SK-N-SH treated with all-trans-retinoic acid at 6 μM for 48 hours (cell line): Measurements from ENCODE around the gene OR6K2.

ENCODE experiments used
- ATAC-seq: fragments of 200-7000 bp; cut with Tn5 transposase; 3 replicates; pipeline ENCODE4 v1.9.1; 2020; ENCODE audit warnings: mild to moderate bottlenecking, moderate library complexity
- ARNTL ChIP-seq: fragments of 450-650 bp; formaldehyde crosslinking; IDR thresholded peaks from 2 replicates; pipeline ENCODE4 v1.5.0; 2020; ENCODE audit warnings: low read depth, mild to moderate bottlenecking, moderate library complexity, borderline replicate concordance
- BACH2 ChIP-seq: fragments of 250-450 bp; sonication (Bioruptor Pico); IDR thresholded peaks from 2 replicates; pipeline ENCODE4 v1.9.0; 2021; ENCODE audit warnings: mild to moderate bottlenecking, borderline replicate concordance
- CREB5 ChIP-seq: fragments of 250-450 bp; sonication (Bioruptor Pico); IDR thresholded peaks from 2 replicates; pipeline ENCODE4 v1.5.1; 2020; ENCODE audit warnings: low read depth, mild to moderate bottlenecking, moderate library complexity
- CSDC2 ChIP-seq: fragments of 250-450 bp; sonication (Bioruptor Pico); IDR thresholded peaks from 2 replicates; pipeline ENCODE4 v1.5.0; 2020; ENCODE audit warnings: mild to moderate bottlenecking, moderate library complexity
- CSRNP3 ChIP-seq: fragments of 250-450 bp; sonication (Bioruptor Pico); IDR thresholded peaks from 2 replicates; pipeline ENCODE4 v1.5.1; 2021; ENCODE audit warnings: mild to moderate bottlenecking, moderate library complexity
- ESRRG ChIP-seq: fragments of 250-450 bp; sonication (Bioruptor Pico); IDR thresholded peaks from 2 replicates; pipeline ENCODE4 v1.6.1; 2021; ENCODE audit warnings: mild to moderate bottlenecking
- GLIS3 ChIP-seq: fragments of 250-450 bp; sonication (Bioruptor Pico); IDR thresholded peaks from 2 replicates; pipeline ENCODE4 v1.5.0; 2020; ENCODE audit warnings: mild to moderate bottlenecking, moderate library complexity
- ISL1 ChIP-seq: fragments of 250-450 bp; sonication (Bioruptor Pico); IDR thresholded peaks from 2 replicates; pipeline ENCODE4 v2.1.2; 2022; ENCODE audit warnings: mild to moderate bottlenecking, moderate library complexity
- PATZ1 ChIP-seq: fragments of 250-450 bp; sonication (Bioruptor Pico); IDR thresholded peaks from 2 replicates; pipeline ENCODE4 v1.8.0; 2020; ENCODE audit warnings: mild to moderate bottlenecking, moderate library complexity, borderline replicate concordance
- POU6F1 ChIP-seq: fragments of 250-450 bp; sonication (Bioruptor Pico); IDR thresholded peaks from 2 replicates; pipeline ENCODE4 v1.8.0; 2021; ENCODE audit warnings: low read depth, mild to moderate bottlenecking, moderate library complexity, borderline replicate concordance
- PPARA ChIP-seq: fragments of 250-450 bp; sonication (Bioruptor Pico); IDR thresholded peaks from 2 replicates; pipeline ENCODE4 v1.5.0; 2020; ENCODE audit warnings: mild to moderate bottlenecking, borderline replicate concordance
- RARB ChIP-seq: fragments of 250-450 bp; sonication (Bioruptor Pico); IDR thresholded peaks from 2 replicates; pipeline ENCODE4 v1.8.0; 2021; ENCODE audit warnings: mild to moderate bottlenecking, moderate library complexity
- SNAI2 ChIP-seq: fragments of 250-450 bp; sonication (Bioruptor Pico); IDR thresholded peaks from 2 replicates; pipeline ENCODE4 v1.5.0; 2020; ENCODE audit warnings: mild to moderate bottlenecking, moderate library complexity
- TCF4 ChIP-seq: fragments of 250-450 bp; sonication (Bioruptor Pico); IDR thresholded peaks from 2 replicates; pipeline ENCODE4 v1.8.0; 2021; ENCODE audit warnings: mild to moderate bottlenecking, moderate library complexity, borderline replicate concordance
- TOX ChIP-seq: fragments of 250-450 bp; sonication (Bioruptor Pico); IDR thresholded peaks from 2 replicates; pipeline ENCODE4 v1.8.0; 2021; ENCODE audit warnings: mild to moderate bottlenecking, moderate library complexity, borderline replicate concordance
- ZC3H10 ChIP-seq: fragments of 250-450 bp; sonication (Bioruptor Pico); IDR thresholded peaks from 2 replicates; pipeline ENCODE4 v1.5.1; 2021; ENCODE audit warnings: mild to moderate bottlenecking, moderate library complexity
- ZFP3 ChIP-seq: fragments of 250-450 bp; sonication (Bioruptor Pico); IDR thresholded peaks from 2 replicates; pipeline ENCODE4 v1.5.0; 2020; ENCODE audit warnings: mild to moderate bottlenecking, moderate library complexity
- ZFP30 ChIP-seq: fragments of 450-650 bp; formaldehyde crosslinking; IDR thresholded peaks from 2 replicates; pipeline ENCODE4 v1.5.0; 2022; ENCODE audit warnings: mild to moderate bottlenecking, moderate library complexity
- ZNF565 ChIP-seq: fragments of 450-650 bp; formaldehyde crosslinking; conservative IDR thresholded peaks from 2 replicates; pipeline ENCODE4 v1.5.0; 2020; ENCODE audit warnings: low read depth, mild to moderate bottlenecking, moderate library complexity
- ZNF70 ChIP-seq: fragments of 450-650 bp; formaldehyde crosslinking; IDR thresholded peaks from 2 replicates; pipeline ENCODE4 v1.5.0; 2020; ENCODE audit warnings: mild to moderate bottlenecking, moderate library complexity
- ZNF8 ChIP-seq: fragments of 450-650 bp; formaldehyde crosslinking; IDR thresholded peaks from 2 replicates; pipeline ENCODE4 v1.5.0; 2020; ENCODE audit warnings: mild to moderate bottlenecking, moderate library complexity

The OR6K2 gene

GRCh38 chr1:158694596-158694995 is 5.9 kb downstream of the OR6K2 start:
- TF ChIP-seq ZNF565 (no peak), GLIS3 (CRISPR knock-in tag) (no peak), CSRNP3 (no peak), BACH2 (CRISPR knock-in tag) (no peak), SNAI2 (CRISPR knock-in tag) (no peak), ESRRG (no peak), ARNTL (CRISPR knock-in tag) (no peak), ZNF8 (CRISPR knock-in tag) (no peak), TCF4 (no peak), ISL1 (CRISPR knock-in tag) (no peak), PPARA (CRISPR knock-in tag) (no peak), ZFP30 (CRISPR knock-in tag) (no peak), PATZ1 (no peak), CREB5 (CRISPR knock-in tag) (no peak), ZC3H10 (CRISPR knock-in tag) (no peak), RARB (CRISPR knock-in tag) (no peak), ZFP3 (CRISPR knock-in tag) (no peak)
- no peak for ATAC-seq

GRCh38 chr1:158692356-158692755 is 8.1 kb downstream of the OR6K2 start:
- ATAC-seq: no peak

GRCh38 chr1:158691907-158692306 is 8.5 kb downstream of the OR6K2 start:
- no peak for ATAC-seq
- TF ChIP-seq POU6F1 (no peak), CSRNP3 (no peak), BACH2 (CRISPR knock-in tag) (no peak), ISL1 (CRISPR knock-in tag) (no peak), GLIS3 (CRISPR knock-in tag) (no peak), RARB (CRISPR knock-in tag) (no peak), ZNF565 (no peak), PATZ1 (no peak)

More at GRCh38 chr1:158692356-158692755, 8.1 kb downstream of the OR6K2 start:
- TF ChIP-seq ARNTL (CRISPR knock-in tag): no peak
- no peak for TF ChIP-seq ZNF70 (CRISPR knock-in tag)
- TF ChIP-seq ZC3H10 (CRISPR knock-in tag): no peak
- no peak for TF ChIP-seq PATZ1
- no peak for TF ChIP-seq RARB (CRISPR knock-in tag)
- no peak for TF ChIP-seq PPARA (CRISPR knock-in tag)
- TF ChIP-seq TOX (CRISPR knock-in tag): no peak
- no peak for TF ChIP-seq ZNF8 (CRISPR knock-in tag)
- TF ChIP-seq CSDC2: no peak
- TF ChIP-seq ZFP30 (CRISPR knock-in tag): no peak
- no peak for TF ChIP-seq CSRNP3
